ENCODE measurements around the gene SPOP.
A peak's percentile ranks its signal among the peaks of the same experiment; 100 is the strongest.

The SPOP gene

GRCh38 chr17:49566668-49567071, 111.2 kb downstream of the SPOP start:
- no peak for DNase-seq (ENCODE audit: extremely low spot score)
- ChIA-PET CTCF (interaction anchor here (0.8 kb wide), 1 partner anchor 9 kb away, joined by 5 read pairs; no protein-coding TSS in a partner anchor), POLR2A (no interaction called here)
- TF ChIP-seq SP1 (IDR thresholded peaks at IDR 0.05) (no peak), ZNF384 (IDR thresholded peaks at IDR 0.05) (no peak), SUZ12 (IDR thresholded peaks at IDR 0.05) (no peak), LEF1 (IDR thresholded peaks at IDR 0.05; ENCODE audit: borderline replicate concordance) (no peak), BHLHE40 (IDR thresholded peaks at IDR 0.05; ENCODE audit: borderline replicate concordance) (no peak), CTBP1 (IDR thresholded peaks at IDR 0.05; ENCODE audit: borderline replicate concordance) (no peak), FOXK2 (IDR thresholded peaks at IDR 0.05) (no peak), NFRKB (IDR thresholded peaks at IDR 0.05) (no peak), FOXM1 (IDR thresholded peaks at IDR 0.05; ENCODE audit: borderline replicate concordance) (no peak), HDGF (IDR thresholded peaks at IDR 0.05; ENCODE audit: borderline replicate concordance) (no peak)
- TF ChIP-seq, protein P1, sequence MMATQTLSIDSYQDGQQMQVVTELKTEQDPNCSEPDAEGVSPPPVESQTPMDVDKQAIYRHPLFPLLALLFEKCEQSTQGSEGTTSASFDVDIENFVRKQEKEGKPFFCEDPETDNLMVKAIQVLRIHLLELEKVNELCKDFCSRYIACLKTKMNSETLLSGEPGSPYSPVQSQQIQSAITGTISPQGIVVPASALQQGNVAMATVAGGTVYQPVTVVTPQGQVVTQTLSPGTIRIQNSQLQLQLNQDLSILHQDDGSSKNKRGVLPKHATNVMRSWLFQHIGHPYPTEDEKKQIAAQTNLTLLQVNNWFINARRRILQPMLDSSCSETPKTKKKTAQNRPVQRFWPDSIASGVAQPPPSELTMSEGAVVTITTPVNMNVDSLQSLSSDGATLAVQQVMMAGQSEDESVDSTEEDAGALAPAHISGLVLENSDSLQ (IDR thresholded peaks at IDR 0.05) = no peak

DNA sequence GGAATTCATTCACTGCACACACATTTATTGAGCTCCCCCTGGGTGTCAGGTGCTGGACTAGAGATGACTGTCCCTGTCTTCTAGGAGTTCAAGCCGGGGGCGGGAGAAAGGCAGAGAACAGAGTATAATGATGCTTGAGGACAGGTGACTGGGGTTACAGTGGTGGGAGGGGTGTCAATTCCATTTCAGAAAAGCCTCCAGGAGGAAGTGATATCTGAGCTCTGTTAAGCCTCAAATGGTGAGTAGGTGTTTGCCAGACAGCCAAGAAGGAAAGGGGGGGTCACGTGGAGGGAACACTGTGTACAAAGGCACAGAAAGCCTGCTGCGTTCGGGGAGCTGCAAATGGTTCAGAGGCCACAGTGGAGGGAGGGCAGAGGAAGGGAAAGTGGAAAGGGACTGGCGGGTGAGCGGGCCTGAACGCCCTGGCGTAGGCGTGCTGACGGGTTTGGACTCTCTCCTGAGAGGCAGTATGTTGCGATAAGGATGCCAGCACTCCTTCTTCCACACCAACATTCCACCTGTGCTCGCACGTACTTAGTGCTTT, 111.9 kb downstream of the SPOP start:
- POLR2A ChIA-PET = interaction anchor here (1.2 kb wide), 1 partner anchor 132 kb away, joined by 3 read pairs; no protein-coding TSS in a partner anchor
- TF ChIP-seq NFRKB (IDR thresholded peaks at IDR 0.05) = no peak
- TF ChIP-seq LEF1 (IDR thresholded peaks at IDR 0.05; ENCODE audit: borderline replicate concordance) = no peak
- no peak for TF ChIP-seq FOXA1 (IDR thresholded peaks at IDR 0.05)
- no peak for TF ChIP-seq ELF4 (IDR thresholded peaks at IDR 0.05)
- no peak for TF ChIP-seq BHLHE40 (IDR thresholded peaks at IDR 0.05; ENCODE audit: borderline replicate concordance)
- no peak for TF ChIP-seq SUZ12 (IDR thresholded peaks at IDR 0.05)
- TF ChIP-seq L3MBTL2 (conservative IDR thresholded peaks at IDR 0.05) = no peak
- no peak for TF ChIP-seq ARNT (IDR thresholded peaks at IDR 0.05)
- TF ChIP-seq, protein P1 (IDR thresholded peaks at IDR 0.05) = no peak
- TF ChIP-seq CTBP1 (IDR thresholded peaks at IDR 0.05; ENCODE audit: borderline replicate concordance) = no peak
- TF ChIP-seq FOXM1 (IDR thresholded peaks at IDR 0.05; ENCODE audit: borderline replicate concordance) = no peak
- no peak for TF ChIP-seq HDGF (IDR thresholded peaks at IDR 0.05; ENCODE audit: borderline replicate concordance)
- no peak for TF ChIP-seq SP1 (IDR thresholded peaks at IDR 0.05)
- no peak for TF ChIP-seq TARDBP (IDR thresholded peaks at IDR 0.05)
- TF ChIP-seq ZNF384 (IDR thresholded peaks at IDR 0.05) = no peak
- no peak for TF ChIP-seq FOXK2 (IDR thresholded peaks at IDR 0.05)
- DNase-seq (ENCODE audit: extremely low spot score) = no peak
- CTCF ChIA-PET = interaction anchor here (0.6 to 1.5 kb wide), 4 partner anchors 8 to 255 kb away, joined by 3 to 5 read pairs (median 4); no protein-coding TSS in a partner anchor

- no peak for DNase-seq (ENCODE audit: extremely low spot score)
- TF ChIP-seq, protein P1 (IDR thresholded peaks at IDR 0.05) = no peak
- TF ChIP-seq NFRKB (IDR thresholded peaks at IDR 0.05) (no peak), TARDBP (IDR thresholded peaks at IDR 0.05) (no peak), FOXA1 (IDR thresholded peaks at IDR 0.05) (no peak), ELF4 (IDR thresholded peaks at IDR 0.05) (no peak), HDGF (IDR thresholded peaks at IDR 0.05; ENCODE audit: borderline replicate concordance) (no peak)
- CTCF ChIA-PET = interaction anchor here (0.6 to 1.5 kb wide), 4 partner anchors 14 to 141 kb away, joined by 3 to 5 read pairs (median 4); no protein-coding TSS in a partner anchor
- POLR2A ChIA-PET = interaction anchor here (1.4 kb wide), 1 partner anchor 150 kb away, joined by 3 read pairs; the partner anchor contains the start of gene PHB1
Observed at GRCh38 chr17:49564638-49565037, 113.3 kb downstream of the SPOP start.

GRCh38 chr17:49557312-49558024, 120.4 kb downstream of the SPOP start:
- no peak for TF ChIP-seq ARNT (IDR thresholded peaks at IDR 0.05)
- POLR2A ChIA-PET = interaction anchor here (1.0 to 1.2 kb wide), 3 partner anchors 12 to 151 kb away, joined by 3 to 7 read pairs (median 7); partner anchors contain the start of genes PHB1 and SLC35B1
- peak; percentile 74 for DNase-seq (ENCODE audit: extremely low spot score)
- CTCF ChIA-PET = interaction anchor here (0.5 to 4.5 kb wide), 26 partner anchors 9 to 441 kb away, joined by 3 to 63 read pairs (median 4); partner anchors contain the start of gene NXPH3

GRCh38 chr17:49556223-49556943, 121.5 kb downstream of the SPOP start:
- CTCF ChIA-PET = interaction anchor here (0.6 to 4.5 kb wide), 30 partner anchors 11 to 1666 kb away, joined by 3 to 63 read pairs (median 4); partner anchors contain the start of genes NXPH3, PHB1 and SLC35B1
- TF ChIP-seq FOXM1 (IDR thresholded peaks at IDR 0.05; ENCODE audit: borderline replicate concordance) = no peak
- TF ChIP-seq TARDBP (IDR thresholded peaks at IDR 0.05) = no peak
- TF ChIP-seq SP1 (IDR thresholded peaks at IDR 0.05) = no peak
- TF ChIP-seq L3MBTL2 (conservative IDR thresholded peaks at IDR 0.05) = peak; percentile 73
- TF ChIP-seq ARNT (IDR thresholded peaks at IDR 0.05) = no peak
- TF ChIP-seq ELF4 (IDR thresholded peaks at IDR 0.05) = no peak
- POLR2A ChIA-PET = interaction anchor here (0.5 to 1.3 kb wide), 9 partner anchors 12 to 358 kb away, joined by 3 to 6 read pairs (median 3); partner anchors contain the start of genes KAT7, NGFR, PHB1 and SPOP
- peak; percentile 93 for DNase-seq (ENCODE audit: extremely low spot score)
